ENCODE measurements around the gene DNAJC12. TPM values are rescaled to one million over a fixed set of nuclear protein-coding genes. Genes with fewer than 3 reads are reported as not detected.

DNAJC12 gene
- total and polyA plus RNA-seq, 2 of the 8 experiments (the other 6 are each of a cell fraction or from before 2014, with no cell fraction given), result 0.86 to 4.2 TPM

- Histone ChIP-seq H3K9ac (replicated peaks in 1 of 4; ENCODE audit: extremely low read depth in 1 of 4, low read depth in 3 of 4, low read length in 3 of 4) (no peak overlapping the region), H4K5ac (ENCODE audit: insufficient read length, low read depth, low read length) (no peak overlapping the region), H2BK12ac (ENCODE audit: low read depth, low read length) (no peak overlapping the region), H2BK120ac (replicated peaks; ENCODE audit: low read depth, low read length) (no peak overlapping the region), H2BK15ac (ENCODE audit: low read length) (no peak overlapping the region), H3K23ac (ENCODE audit: insufficient read length) (no peak overlapping the region), H3K79me2 (ENCODE audit: control insufficient read depth in 1 of 2, insufficient read depth in 2 of 2, low read length in 2 of 2) (no peaks in the 10 kb centered on the region), H2AFZ (ENCODE audit: low read length) (peak overlapping the region; percentile 65; the same call in 1 of the 2 replicates), H3K9me3 (ENCODE audit: insufficient read depth in 2 of 2, low read depth in 1 of 2, low read length in 1 of 2) (no peaks in the 10 kb centered on the region), H4K8ac (ENCODE audit: extremely low read depth, insufficient read depth, low read length) (no peak overlapping the region), H3K79me1 (ENCODE audit: low read depth, low read length) (no peaks in the 10 kb centered on the region), H3K36me3 (ENCODE audit: control insufficient read depth in 2 of 4, insufficient read depth in 4 of 4, low read length in 3 of 4) (no peaks in the 10 kb centered on the region), H3K23me2 (ENCODE audit: low read depth, low read length) (no peaks in the 10 kb centered on the region; the same call in 1 of the 2 replicates), H3K4me1 (replicated peaks in 1 of 4; ENCODE audit: control insufficient read depth in 3 of 4, insufficient read depth in 4 of 4, low read length in 3 of 4) (no peaks in the 10 kb centered on the region), H2AK5ac (ENCODE audit: low read depth, low read length) (no peak overlapping the region), H3K27me3 (replicated peaks in 1 of 4; ENCODE audit: control insufficient read depth in 3 of 4, extremely low read depth in 1 of 4, insufficient read depth in 3 of 4, low read length in 3 of 4) (no peaks in the 10 kb centered on the region), H3K56ac (replicated peaks; ENCODE audit: insufficient read length, low read depth, low read length) (no peak overlapping the region), H2BK5ac (ENCODE audit: low read depth, low read length) (no peak overlapping the region), H3K18ac (ENCODE audit: extremely low read depth, low read length) (no peak overlapping the region), H3K4me3 (ENCODE audit: extremely low read depth in 1 of 4, insufficient read depth in 2 of 4, low read depth in 3 of 4, low read length in 4 of 4) (no peak overlapping the region), H3K27ac (ENCODE audit: low read depth, low read length) (no peak overlapping the region), H3K4me2 (ENCODE audit: insufficient read depth in 1 of 2, low read depth in 2 of 2, low read length in 2 of 2) (no peak overlapping the region), H4K20me1 (replicated peaks in 1 of 2; ENCODE audit: control insufficient read depth in 1 of 2, insufficient read depth in 2 of 2, low read length in 2 of 2) (no peaks in the 10 kb centered on the region), H3K4ac (replicated peaks; ENCODE audit: insufficient read length, low read depth, low read length) (no peak overlapping the region), H3K14ac (ENCODE audit: insufficient read length) (no peak overlapping the region), H4K91ac (replicated peaks; ENCODE audit: insufficient read length, low read length) (no peak overlapping the region), H2BK20ac (ENCODE audit: low read length) (no peak overlapping the region)
- DNase-seq (ENCODE audit: low read depth in 1 of 2, low spot score in 2 of 2) (no peak), FAIRE-seq (no peak)
- POLR2A ChIA-PET (ENCODE audit: partially characterized antibody), result no interaction called here
- CTCF ChIA-PET (ENCODE audit: partially characterized antibody), result interaction anchor here (1.2 to 6.8 kb wide), 5 partner anchors 9 to 111 kb away, joined by 3 to 82 read pairs (median 43); partner anchors contain the start of gene CTNNA3
- WGBS, 2 experiments (ENCODE audit: extremely low coverage in 1 of 2, insufficient coverage in 1 of 2, insufficient read length in 1 of 2, insufficient replicate concordance in 2 of 2, low coverage in 1 of 2, low lambda C conversion rate in 2 of 2, missing lambda C conversion rate in 1 of 2), result 97% methylated on average over 1 of the region's 1 CpG; no CpG with 5 or more reads in 1 of the 2 experiments
- TF ChIP-seq SP4 (IDR thresholded peaks at IDR 0.05; ENCODE audit: low read length) (no peak), TBP (IDR thresholded peaks at IDR 0.05; ENCODE audit: low read depth, low read length) (no peak), ATF2 (IDR thresholded peaks at IDR 0.05; ENCODE audit: low read length) (no peak), CTCF (IDR thresholded peaks at IDR 0.05; ENCODE audit: control extremely low read depth in 1 of 3, insufficient read depth in 1 of 3, low read depth in 1 of 3, low read length in 3 of 3) (no peak), GTF2F1 (IDR thresholded peaks at IDR 0.05; ENCODE audit: borderline replicate concordance, low read depth, low read length) (no peak), RNF2 (IDR thresholded peaks at IDR 0.05; ENCODE audit: borderline replicate concordance, low read depth, low read length, missing control alignments, poor library complexity, severe bottlenecking) (no peak), CBX5 (IDR thresholded peaks at IDR 0.05; ENCODE audit: low read depth, low read length) (no peak), SUZ12 (IDR thresholded peaks at IDR 0.05; ENCODE audit: low read length) (no peak), POU5F1 (IDR thresholded peaks at IDR 0.05; ENCODE audit: low read depth, low read length) (no peak)
These were observed 61.6 kb downstream of the DNAJC12 start for GRCh38 chr10:67776371-67776770.
